MM.1S (cell line): Measurements from ENCODE around the gene DTHD1.

ENCODE experiments used
- EZH2 ChIP-seq: fragments of 300-600 bp; sonication (generic); optimal IDR thresholded peaks from 2 replicates; pipeline ENCODE3; 2017; ENCODE audit warnings: low read depth, mild to moderate bottlenecking, antibody characterized with exemption, low read length, mixed read lengths
- EZH2phosphoT487 ChIP-seq: fragments of 300-600 bp; sonication (generic); IDR thresholded peaks from 2 replicates; pipeline ENCODE4 v1.6.1; 2018; ENCODE audit warnings: antibody characterized with exemption, low read length

- no peak for TF ChIP-seq EZH2phosphoT487
- no peak for TF ChIP-seq EZH2
These were observed 7.5 kb downstream of the DTHD1 start for GRCh38 chr4:36288731-36289426.
